ENCODE results near the gene HAGHL.

DNA sequence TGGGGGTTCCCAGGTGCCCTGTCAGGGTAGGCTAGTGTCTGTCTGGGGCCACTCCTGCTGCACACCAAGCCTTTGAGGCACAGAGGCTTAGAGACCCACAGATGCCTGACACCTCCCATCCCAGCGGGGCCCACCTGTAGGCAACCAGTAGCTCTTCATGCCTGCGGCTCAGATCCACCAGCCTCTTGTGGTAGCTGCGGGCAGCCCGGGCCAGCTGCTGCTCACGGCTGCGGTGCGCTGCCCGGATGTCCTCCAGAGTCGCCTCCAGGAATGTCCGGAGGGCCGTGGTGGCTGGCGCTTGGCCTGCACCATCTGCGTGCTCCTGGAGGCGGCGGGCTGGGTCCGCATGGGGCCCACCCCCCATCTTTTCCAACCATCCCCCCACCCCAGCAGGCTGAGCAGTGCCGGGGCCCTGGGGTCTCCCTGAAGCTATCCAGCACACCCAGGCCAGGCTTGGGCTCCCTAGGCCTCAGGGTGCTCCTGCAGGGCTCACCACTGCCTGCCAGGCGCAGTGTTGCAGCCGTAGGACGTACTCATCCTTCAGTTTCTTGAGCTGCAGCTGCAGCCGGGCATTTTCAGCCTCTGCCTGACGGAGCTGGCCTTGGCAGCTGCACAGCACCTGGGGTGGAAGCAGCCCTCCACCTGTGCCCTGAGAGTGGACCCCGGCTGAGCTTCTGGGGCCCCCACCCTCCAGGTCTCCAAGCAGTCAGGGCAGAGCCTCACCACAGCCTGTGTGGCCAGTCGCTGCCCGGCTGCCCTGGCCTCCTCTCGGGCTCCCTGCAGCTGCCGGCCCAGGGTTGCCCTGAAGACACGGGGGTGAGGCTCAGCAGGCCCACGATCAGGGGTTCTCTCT, 2.5 kb upstream of the HAGHL start:
- TF ChIP-seq, protein P1, sequence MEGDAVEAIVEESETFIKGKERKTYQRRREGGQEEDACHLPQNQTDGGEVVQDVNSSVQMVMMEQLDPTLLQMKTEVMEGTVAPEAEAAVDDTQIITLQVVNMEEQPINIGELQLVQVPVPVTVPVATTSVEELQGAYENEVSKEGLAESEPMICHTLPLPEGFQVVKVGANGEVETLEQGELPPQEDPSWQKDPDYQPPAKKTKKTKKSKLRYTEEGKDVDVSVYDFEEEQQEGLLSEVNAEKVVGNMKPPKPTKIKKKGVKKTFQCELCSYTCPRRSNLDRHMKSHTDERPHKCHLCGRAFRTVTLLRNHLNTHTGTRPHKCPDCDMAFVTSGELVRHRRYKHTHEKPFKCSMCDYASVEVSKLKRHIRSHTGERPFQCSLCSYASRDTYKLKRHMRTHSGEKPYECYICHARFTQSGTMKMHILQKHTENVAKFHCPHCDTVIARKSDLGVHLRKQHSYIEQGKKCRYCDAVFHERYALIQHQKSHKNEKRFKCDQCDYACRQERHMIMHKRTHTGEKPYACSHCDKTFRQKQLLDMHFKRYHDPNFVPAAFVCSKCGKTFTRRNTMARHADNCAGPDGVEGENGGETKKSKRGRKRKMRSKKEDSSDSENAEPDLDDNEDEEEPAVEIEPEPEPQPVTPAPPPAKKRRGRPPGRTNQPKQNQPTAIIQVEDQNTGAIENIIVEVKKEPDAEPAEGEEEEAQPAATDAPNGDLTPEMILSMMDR (conservative IDR thresholded peaks at IDR 0.05; ENCODE audit: low read length): no peak
- no peak for TF ChIP-seq EZH2phosphoT487 (IDR thresholded peaks at IDR 0.05; ENCODE audit: borderline replicate concordance)

All from Loucy (cell line).